ENCODE results near the gene PRMT3.

DNA sequence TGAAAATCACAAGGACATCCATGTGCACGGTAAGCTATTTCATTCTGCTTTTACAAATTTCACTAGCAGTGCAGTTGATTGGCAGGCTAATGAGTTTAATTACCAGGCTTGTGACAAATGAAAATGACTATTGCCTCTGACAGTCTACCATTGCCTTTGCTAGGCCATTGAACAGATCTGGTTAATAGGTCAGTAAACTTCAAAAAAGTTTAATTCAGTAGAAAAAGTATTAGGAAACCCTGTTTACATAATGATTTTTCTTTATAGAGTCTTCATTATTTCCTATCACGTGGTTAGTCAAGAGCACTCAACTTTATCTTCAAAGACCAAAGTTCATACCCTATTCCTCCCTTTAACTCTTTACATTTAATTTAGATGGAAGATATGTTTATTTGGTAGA is 77.0 kb downstream of the PRMT3 start:
- TF ChIP-seq, protein P1, sequence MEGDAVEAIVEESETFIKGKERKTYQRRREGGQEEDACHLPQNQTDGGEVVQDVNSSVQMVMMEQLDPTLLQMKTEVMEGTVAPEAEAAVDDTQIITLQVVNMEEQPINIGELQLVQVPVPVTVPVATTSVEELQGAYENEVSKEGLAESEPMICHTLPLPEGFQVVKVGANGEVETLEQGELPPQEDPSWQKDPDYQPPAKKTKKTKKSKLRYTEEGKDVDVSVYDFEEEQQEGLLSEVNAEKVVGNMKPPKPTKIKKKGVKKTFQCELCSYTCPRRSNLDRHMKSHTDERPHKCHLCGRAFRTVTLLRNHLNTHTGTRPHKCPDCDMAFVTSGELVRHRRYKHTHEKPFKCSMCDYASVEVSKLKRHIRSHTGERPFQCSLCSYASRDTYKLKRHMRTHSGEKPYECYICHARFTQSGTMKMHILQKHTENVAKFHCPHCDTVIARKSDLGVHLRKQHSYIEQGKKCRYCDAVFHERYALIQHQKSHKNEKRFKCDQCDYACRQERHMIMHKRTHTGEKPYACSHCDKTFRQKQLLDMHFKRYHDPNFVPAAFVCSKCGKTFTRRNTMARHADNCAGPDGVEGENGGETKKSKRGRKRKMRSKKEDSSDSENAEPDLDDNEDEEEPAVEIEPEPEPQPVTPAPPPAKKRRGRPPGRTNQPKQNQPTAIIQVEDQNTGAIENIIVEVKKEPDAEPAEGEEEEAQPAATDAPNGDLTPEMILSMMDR (IDR thresholded peaks at IDR 0.05), result no peak
- TF ChIP-seq FOXP1 (CRISPR knock-in tag; IDR thresholded peaks at IDR 0.05; ENCODE audit: borderline replicate concordance), result no peak
- TF ChIP-seq TP53 (CRISPR knock-in tag; IDR thresholded peaks at IDR 0.05), result no peak
- no peak for TF ChIP-seq CREB1 (CRISPR knock-in tag; IDR thresholded peaks at IDR 0.05)
- TF ChIP-seq, protein P2, sequence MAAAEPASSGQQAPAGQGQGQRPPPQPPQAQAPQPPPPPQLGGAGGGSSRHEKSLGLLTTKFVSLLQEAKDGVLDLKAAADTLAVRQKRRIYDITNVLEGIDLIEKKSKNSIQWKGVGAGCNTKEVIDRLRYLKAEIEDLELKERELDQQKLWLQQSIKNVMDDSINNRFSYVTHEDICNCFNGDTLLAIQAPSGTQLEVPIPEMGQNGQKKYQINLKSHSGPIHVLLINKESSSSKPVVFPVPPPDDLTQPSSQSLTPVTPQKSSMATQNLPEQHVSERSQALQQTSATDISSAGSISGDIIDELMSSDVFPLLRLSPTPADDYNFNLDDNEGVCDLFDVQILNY (CRISPR knock-in tag; IDR thresholded peaks at IDR 0.05), result no peak
- TF ChIP-seq FOXK1 (CRISPR knock-in tag; IDR thresholded peaks at IDR 0.05), result no peak
- TF ChIP-seq, protein P3, sequence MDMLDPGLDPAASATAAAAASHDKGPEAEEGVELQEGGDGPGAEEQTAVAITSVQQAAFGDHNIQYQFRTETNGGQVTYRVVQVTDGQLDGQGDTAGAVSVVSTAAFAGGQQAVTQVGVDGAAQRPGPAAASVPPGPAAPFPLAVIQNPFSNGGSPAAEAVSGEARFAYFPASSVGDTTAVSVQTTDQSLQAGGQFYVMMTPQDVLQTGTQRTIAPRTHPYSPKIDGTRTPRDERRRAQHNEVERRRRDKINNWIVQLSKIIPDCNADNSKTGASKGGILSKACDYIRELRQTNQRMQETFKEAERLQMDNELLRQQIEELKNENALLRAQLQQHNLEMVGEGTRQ (CRISPR knock-in tag; IDR thresholded peaks at IDR 0.05), result no peak
- no peak for TF ChIP-seq NR2C2 (CRISPR knock-in tag; IDR thresholded peaks at IDR 0.05)
- TF ChIP-seq, protein P4, sequence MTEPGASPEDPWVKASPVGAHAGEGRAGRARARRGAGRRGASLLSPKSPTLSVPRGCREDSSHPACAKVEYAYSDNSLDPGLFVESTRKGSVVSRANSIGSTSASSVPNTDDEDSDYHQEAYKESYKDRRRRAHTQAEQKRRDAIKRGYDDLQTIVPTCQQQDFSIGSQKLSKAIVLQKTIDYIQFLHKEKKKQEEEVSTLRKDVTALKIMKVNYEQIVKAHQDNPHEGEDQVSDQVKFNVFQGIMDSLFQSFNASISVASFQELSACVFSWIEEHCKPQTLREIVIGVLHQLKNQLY (CRISPR knock-in tag; IDR thresholded peaks at IDR 0.05), result no peak
- no peak for TF ChIP-seq RELA (CRISPR knock-in tag; IDR thresholded peaks at IDR 0.05; ENCODE audit: borderline replicate concordance)
- TF ChIP-seq, protein P5, sequence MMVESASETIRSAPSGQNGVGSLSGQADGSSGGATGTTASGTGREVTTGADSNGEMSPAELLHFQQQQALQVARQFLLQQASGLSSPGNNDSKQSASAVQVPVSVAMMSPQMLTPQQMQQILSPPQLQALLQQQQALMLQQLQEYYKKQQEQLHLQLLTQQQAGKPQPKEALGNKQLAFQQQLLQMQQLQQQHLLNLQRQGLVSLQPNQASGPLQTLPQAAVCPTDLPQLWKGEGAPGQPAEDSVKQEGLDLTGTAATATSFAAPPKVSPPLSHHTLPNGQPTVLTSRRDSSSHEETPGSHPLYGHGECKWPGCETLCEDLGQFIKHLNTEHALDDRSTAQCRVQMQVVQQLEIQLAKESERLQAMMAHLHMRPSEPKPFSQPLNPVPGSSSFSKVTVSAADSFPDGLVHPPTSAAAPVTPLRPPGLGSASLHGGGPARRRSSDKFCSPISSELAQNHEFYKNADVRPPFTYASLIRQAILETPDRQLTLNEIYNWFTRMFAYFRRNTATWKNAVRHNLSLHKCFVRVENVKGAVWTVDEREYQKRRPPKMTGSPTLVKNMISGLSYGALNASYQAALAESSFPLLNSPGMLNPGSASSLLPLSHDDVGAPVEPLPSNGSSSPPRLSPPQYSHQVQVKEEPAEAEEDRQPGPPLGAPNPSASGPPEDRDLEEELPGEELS (CRISPR knock-in tag; IDR thresholded peaks at IDR 0.05), result no peak
- TF ChIP-seq, protein P6, sequence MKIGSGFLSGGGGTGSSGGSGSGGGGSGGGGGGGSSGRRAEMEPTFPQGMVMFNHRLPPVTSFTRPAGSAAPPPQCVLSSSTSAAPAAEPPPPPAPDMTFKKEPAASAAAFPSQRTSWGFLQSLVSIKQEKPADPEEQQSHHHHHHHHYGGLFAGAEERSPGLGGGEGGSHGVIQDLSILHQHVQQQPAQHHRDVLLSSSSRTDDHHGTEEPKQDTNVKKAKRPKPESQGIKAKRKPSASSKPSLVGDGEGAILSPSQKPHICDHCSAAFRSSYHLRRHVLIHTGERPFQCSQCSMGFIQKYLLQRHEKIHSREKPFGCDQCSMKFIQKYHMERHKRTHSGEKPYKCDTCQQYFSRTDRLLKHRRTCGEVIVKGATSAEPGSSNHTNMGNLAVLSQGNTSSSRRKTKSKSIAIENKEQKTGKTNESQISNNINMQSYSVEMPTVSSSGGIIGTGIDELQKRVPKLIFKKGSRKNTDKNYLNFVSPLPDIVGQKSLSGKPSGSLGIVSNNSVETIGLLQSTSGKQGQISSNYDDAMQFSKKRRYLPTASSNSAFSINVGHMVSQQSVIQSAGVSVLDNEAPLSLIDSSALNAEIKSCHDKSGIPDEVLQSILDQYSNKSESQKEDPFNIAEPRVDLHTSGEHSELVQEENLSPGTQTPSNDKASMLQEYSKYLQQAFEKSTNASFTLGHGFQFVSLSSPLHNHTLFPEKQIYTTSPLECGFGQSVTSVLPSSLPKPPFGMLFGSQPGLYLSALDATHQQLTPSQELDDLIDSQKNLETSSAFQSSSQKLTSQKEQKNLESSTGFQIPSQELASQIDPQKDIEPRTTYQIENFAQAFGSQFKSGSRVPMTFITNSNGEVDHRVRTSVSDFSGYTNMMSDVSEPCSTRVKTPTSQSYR (CRISPR knock-in tag; IDR thresholded peaks at IDR 0.05), result no peak
- no peak for TF ChIP-seq FOXJ3 (CRISPR knock-in tag; IDR thresholded peaks at IDR 0.05; ENCODE audit: borderline replicate concordance)

Measured in WTC11 (cell line).